GM12873 (cell line): ENCODE measurements around the gene CDH11.

Experiments
- TF ChIP-seq, protein P1 (sequence below): IDR thresholded peaks from 2 replicates; pipeline ENCODE4 v1.5.1; 2012; ENCODE audit warnings: low read depth, mild to moderate bottlenecking, moderate library complexity, low read length, control low read depth; ENCODE audit not compliant: insufficient read depth; ENCODE audit errors: missing control alignments

CDH11 gene

DNA sequence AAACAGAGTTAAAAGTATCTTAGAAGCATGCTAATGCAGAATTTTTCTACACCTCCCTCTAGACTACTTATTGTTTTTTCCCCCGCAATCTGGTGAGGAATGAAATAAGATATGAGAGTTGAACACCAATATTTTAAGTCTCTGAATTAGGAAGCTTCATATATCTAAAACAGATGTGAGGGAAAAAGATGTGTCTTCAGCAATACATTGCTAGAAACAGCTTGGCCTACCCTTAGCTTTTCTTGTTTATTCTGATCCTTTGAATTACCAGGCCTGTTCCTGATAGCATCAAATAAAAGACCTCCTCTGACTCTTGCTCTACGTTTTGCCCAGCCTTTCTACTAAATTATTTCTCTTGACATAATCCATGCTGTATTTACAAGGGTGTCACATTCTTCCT, 221.8 kb downstream of the CDH11 start:
- TF ChIP-seq, protein P1, sequence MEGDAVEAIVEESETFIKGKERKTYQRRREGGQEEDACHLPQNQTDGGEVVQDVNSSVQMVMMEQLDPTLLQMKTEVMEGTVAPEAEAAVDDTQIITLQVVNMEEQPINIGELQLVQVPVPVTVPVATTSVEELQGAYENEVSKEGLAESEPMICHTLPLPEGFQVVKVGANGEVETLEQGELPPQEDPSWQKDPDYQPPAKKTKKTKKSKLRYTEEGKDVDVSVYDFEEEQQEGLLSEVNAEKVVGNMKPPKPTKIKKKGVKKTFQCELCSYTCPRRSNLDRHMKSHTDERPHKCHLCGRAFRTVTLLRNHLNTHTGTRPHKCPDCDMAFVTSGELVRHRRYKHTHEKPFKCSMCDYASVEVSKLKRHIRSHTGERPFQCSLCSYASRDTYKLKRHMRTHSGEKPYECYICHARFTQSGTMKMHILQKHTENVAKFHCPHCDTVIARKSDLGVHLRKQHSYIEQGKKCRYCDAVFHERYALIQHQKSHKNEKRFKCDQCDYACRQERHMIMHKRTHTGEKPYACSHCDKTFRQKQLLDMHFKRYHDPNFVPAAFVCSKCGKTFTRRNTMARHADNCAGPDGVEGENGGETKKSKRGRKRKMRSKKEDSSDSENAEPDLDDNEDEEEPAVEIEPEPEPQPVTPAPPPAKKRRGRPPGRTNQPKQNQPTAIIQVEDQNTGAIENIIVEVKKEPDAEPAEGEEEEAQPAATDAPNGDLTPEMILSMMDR, result no peak

DNA sequence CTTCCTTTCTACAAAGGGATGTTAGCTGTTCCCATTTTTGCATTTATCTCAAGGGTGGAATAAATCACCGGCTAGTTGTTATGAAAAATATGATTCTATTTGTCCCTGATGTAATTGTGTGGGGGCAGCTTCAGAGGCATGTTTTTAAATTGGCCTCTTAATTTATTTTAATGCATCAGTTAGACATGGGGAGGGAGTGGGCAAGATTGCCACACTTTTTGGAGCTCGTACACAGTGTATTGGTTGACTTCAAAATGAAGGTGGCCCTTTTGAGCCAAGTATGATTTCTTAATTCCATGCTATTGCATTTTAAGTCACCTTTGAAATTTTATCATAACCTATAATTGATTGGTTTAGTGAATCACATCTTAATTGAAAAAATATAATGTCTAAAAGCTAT, 223.7 kb downstream of the CDH11 start:
- TF ChIP-seq, protein P1, result no peak
